ENCODE data around the gene SLC4A7.
"Not testable (repeated sequence)": the region's sequence is repeated elsewhere in the genome, so short reads cannot be mapped to it uniquely, and the experiment has no call there.

The SLC4A7 gene

GRCh38 chr3:27487383-27487782 is 3.2 kb upstream of the SLC4A7 start:
- no peak for DNase-seq (ENCODE audit: low read depth in 3 of 3)

- DNase-seq (ENCODE audit: low read depth in 3 of 3): no peak
Observed at GRCh38 chr3:27486336-27486735, 2.2 kb upstream of the SLC4A7 start.

GRCh38 chr3:27485866-27486265 is 1.7 kb upstream of the SLC4A7 start:
- DNase-seq (ENCODE audit: low read depth in 3 of 3): no peak

GRCh38 chr3:27483117-27484014 is 818 bp downstream of the SLC4A7 start:
- DNase-seq (ENCODE audit: low read depth in 3 of 3): peak in 2 of 3 donors; percentile 7 to 20

GRCh38 chr3:27479806-27480543 is 4.2 kb downstream of the SLC4A7 start:
- no peak for DNase-seq (ENCODE audit: low read depth in 3 of 3)

- no peak for DNase-seq (ENCODE audit: low read depth in 3 of 3)
Observed at GRCh38 chr3:27471923-27472550, 12.1 kb downstream of the SLC4A7 start.

GRCh38 chr3:27468283-27468886 is 15.8 kb downstream of the SLC4A7 start:
- DNase-seq (ENCODE audit: low read depth in 3 of 3): no peak

- no peak for DNase-seq (ENCODE audit: low read depth in 3 of 3)
Observed at GRCh38 chr3:27467545-27467944, 16.6 kb downstream of the SLC4A7 start.

- DNase-seq (ENCODE audit: low read depth in 3 of 3): no peak
Observed at GRCh38 chr3:27464646-27465045, 19.5 kb downstream of the SLC4A7 start.

- DNase-seq (ENCODE audit: low read depth in 3 of 3): no peak
Observed at GRCh38 chr3:27462228-27462627, 22.0 kb downstream of the SLC4A7 start.

- DNase-seq (ENCODE audit: low read depth in 3 of 3): no peak
Observed at GRCh38 chr3:27458929-27459328, 25.3 kb downstream of the SLC4A7 start.

GRCh38 chr3:27456554-27456953 is 27.6 kb downstream of the SLC4A7 start:
- DNase-seq (ENCODE audit: low read depth in 3 of 3): no peak

GRCh38 chr3:27454914-27455313 is 29.3 kb downstream of the SLC4A7 start:
- DNase-seq (ENCODE audit: low read depth in 3 of 3): no peak

- no peak for DNase-seq (ENCODE audit: low read depth in 3 of 3)
Observed at GRCh38 chr3:27454461-27454860, 29.7 kb downstream of the SLC4A7 start.

- no peak for DNase-seq (ENCODE audit: low read depth in 3 of 3)
Observed at GRCh38 chr3:27452368-27453090, 31.7 kb downstream of the SLC4A7 start.

GRCh38 chr3:27451842-27452241 is 32.3 kb downstream of the SLC4A7 start:
- no peak for DNase-seq (ENCODE audit: low read depth in 3 of 3)

GRCh38 chr3:27451251-27451650 is 32.9 kb downstream of the SLC4A7 start:
- no peak for DNase-seq (ENCODE audit: low read depth in 3 of 3)

GRCh38 chr3:27449530-27450150 is 34.5 kb downstream of the SLC4A7 start:
- no peak for DNase-seq (ENCODE audit: low read depth in 3 of 3)

GRCh38 chr3:27442995-27443394 is 41.2 kb downstream of the SLC4A7 start:
- DNase-seq (ENCODE audit: low read depth in 3 of 3): not testable (repeated sequence)

- DNase-seq (ENCODE audit: low read depth in 3 of 3): not testable (repeated sequence)
Observed at GRCh38 chr3:27438352-27438751, 45.8 kb downstream of the SLC4A7 start.

- DNase-seq (ENCODE audit: low read depth in 3 of 3): no peak
Observed at GRCh38 chr3:27431116-27431515, 53.1 kb downstream of the SLC4A7 start.
